LHCN-M2 (cell line): ENCODE results near the gene PNPLA4. TPM values are rescaled to one million over a fixed set of nuclear protein-coding genes. Genes with fewer than 3 reads are reported as not detected.
A peak's percentile ranks its signal among the peaks of the same experiment; 100 is the strongest.

ENCODE experiments used
- DNase-seq: peaks from one replicate; pipeline ENCODE4 v3.0.0-alpha.2; 2012; ENCODE audit warnings: low read depth
- polyA plus RNA-seq: library from polyadenylated mRNA; unstranded; fragments of >200 nt; gene quantifications from one replicate; pipeline ENCODE4 v1.2.1, GENCODE V29; 2012; ENCODE audit warnings: missing spikeins
- total RNA-seq: library from RNA; depleted of rRNA; stranded (reverse); fragments of >200 nt; gene quantifications from 2 replicates; pipeline ENCODE4 v1.2.3, GENCODE V29; 2014; rRNA removed

Gene PNPLA4, protein sequence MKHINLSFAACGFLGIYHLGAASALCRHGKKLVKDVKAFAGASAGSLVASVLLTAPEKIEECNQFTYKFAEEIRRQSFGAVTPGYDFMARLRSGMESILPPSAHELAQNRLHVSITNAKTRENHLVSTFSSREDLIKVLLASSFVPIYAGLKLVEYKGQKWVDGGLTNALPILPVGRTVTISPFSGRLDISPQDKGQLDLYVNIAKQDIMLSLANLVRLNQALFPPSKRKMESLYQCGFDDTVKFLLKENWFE
- not detected in 2 replicates for total RNA-seq
- 0.28 TPM for polyA plus RNA-seq

DNA sequence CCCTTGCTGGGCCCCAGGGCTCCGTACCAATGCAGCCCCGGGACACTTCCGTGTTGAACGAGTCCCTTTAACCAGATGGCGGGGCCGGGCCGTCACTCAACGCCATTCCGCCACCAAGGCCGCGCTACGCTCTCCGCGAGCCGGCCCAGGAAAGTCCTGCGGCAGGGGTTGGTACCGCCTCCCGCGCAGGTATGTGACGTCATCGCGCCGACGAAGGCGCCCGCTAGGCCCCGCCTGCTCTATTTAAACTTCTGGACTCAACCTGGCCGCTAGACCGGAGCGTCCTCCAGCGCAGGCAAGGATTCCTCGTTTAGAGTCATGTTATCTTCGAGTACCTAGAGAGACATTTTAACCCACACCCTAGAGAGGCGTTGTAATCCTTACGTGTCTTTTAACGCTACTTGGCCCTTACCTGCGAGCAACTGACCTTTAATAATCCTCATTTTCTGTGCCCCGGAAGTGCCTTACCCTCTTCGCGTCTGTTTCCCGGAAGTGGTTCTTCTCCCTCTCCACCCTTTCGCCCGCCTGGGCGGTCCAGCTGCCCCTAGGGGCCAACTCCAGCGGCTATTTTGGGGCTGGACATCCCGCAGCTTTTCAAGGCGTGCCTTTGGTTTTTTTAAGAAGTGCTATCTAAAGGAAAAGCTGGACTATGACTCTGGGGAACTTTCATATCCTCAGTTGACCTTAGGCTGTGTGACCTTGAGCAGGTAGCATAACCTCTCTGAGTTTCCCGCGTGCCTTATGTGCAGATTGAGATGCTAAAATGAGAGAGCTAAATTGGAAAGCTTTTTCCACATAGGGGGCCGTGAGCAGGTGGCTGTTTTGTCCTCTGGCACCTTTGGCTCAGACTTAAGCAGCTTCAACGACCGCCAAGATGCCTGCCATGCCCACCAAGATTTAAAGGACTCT lies at the start of gene PNPLA4:
Gene PNPLA4, minus strand, starts transcription at position 155 of the 909 bp plus-strand sequence. CDS start 1,294 bp downstream, outside the sequence.
- DNase-seq = no peak

DNA sequence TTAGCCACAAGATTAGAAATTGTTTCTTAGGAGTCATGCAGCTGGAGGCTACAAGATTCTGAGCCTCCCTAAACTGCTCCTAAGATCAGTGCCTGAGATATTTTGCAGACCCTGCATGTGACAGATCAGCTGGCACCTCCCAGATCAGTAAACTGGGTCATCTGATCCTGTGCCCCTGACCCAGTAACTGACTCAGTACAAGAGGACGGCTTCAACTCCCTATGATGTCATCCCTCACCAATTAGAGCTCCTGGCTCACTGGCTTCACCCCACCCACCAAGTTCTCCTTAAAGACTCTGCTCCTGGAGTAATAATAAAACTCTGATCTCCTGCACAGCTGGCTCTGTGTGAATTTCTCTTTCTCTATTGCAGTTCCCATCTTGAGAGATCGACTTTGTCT lies 45.4 kb upstream of the PNPLA4 start:
- no peak for DNase-seq

DNA sequence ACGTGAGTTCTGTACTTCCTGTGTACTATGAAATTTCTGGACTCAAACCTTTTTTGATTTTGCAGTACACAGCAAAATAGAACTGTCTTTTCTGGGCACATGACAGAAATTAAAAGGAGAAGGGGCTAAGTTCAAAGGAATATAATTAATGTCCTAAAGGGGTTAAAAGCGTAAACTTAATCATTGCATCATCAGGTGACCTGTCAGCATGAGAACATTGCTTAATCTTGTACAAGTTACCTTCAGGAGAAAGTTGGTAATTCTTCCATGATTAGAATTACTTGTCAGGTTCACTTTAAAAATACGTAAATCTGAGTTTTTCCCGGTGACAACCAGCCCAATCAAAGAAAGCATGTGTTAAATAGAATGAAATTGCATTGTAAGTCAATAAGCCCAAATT lies 43.2 kb upstream of the PNPLA4 start:
- DNase-seq = no peak

DNA sequence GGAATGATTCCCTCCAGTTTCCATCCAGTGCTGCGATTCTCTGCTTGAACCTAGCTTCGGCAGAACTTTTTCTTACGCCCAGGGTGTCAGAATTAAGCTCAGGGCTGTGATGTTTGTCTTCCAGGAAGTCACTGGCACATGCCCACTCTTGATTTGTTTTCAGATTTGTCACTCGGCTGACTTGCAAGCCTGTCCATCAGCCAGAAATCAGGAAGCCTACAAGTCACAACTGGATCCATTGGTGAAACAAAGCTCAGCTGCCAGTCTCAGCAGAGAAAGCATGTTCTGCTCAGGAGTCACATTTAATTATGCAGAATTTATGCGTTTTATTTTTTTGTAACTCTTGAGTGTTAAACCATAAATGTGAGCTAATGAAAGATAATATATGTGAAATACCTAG lies 38.2 kb upstream of the PNPLA4 start:
- DNase-seq = no peak

DNA sequence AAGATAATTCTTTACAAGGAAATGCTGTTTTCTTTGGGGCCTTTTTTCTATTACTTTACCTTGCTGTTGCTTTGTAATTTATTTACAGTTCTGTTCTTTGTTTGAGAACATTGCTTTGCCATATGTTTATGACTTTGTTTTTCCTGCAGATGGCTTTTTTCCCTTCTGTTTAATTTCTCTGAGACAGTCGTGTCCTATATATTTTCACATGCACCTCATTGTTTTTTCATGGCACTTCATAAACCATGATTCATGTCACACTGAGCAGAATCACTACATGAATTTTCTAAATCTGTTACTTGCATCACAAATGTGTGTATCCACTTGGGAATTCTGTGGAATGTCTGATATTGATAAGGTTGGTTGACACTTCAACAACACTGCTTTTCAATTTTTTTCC lies 33.0 kb upstream of the PNPLA4 start:
- no peak for DNase-seq

DNA sequence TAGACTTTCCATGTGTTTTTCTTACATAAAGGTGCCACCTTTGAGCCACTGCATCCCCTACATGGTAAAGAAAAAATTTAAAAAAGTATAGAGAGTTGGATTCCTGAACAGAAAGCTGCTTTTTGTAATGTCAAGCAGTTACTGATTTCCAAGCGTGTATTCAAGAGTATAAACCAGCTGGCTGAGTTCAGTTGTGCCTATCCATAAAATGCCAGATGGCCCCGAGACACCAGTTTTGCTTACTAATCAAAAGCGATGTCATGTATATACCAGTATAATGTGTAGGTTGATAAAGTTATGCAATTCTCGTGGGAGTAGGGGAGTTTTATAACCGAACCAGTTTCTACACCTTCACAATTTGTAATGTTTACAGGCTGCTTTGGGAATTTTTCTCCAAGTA lies 26.2 kb upstream of the PNPLA4 start:
- no peak for DNase-seq

DNA sequence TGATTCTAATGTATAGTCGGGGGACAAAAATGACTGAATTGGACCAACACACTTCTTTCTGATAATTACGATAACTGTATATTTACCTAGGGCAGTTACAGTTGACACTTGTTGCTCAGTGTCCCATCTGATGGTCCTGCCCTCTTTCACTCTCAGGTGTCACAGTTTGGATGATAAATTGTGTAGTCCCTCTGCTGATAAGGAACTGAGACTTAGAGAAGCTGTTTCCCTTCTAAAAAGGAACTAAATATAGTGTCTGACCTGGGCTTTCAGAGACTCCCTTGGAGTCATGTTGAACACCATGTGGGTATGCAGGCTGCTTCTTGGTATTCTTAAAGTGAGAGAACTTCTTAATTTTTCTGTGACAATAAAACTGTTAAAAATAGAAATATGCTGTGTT lies 23.7 kb upstream of the PNPLA4 start:
- DNase-seq = no peak

DNA sequence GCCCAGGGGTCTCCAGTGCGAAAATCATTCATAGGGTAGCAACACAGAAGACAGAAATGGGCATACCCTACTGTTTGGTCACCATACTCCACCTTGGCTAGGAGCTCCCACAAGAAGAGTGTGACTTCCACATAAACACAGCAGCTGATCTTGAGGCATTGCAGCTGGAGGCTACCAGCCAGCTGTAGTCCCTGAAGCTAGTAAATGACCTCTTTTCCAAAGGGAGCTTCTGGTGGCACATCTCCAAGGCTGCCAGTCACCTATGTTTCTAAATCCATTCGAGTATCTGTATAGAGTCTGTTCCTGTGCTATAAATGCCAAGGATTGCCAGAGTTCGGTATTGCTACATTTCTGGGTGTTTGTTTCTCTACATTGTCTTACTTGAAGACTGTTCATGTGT lies 21.3 kb upstream of the PNPLA4 start:
- no peak for DNase-seq

DNA sequence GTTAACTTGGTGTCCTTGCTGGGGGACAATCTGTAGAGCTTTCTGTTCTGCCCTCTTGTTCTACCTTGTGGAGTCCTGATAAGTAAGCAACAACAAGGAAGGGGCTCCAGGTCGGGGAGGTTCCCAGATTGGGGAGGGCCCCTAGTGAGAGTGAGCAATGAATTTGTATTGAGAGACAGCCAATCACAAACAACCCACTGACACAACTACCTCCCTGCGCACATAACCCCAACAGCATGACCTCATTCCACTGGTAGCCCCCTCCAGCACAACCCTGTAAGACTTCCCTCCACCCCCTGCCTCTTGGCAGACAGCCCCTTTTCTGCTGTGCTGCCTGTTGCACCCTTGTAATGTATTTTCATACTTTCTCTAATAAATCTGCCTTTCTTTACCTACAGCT lies 19.7 kb upstream of the PNPLA4 start:
- DNase-seq = no peak

DNA sequence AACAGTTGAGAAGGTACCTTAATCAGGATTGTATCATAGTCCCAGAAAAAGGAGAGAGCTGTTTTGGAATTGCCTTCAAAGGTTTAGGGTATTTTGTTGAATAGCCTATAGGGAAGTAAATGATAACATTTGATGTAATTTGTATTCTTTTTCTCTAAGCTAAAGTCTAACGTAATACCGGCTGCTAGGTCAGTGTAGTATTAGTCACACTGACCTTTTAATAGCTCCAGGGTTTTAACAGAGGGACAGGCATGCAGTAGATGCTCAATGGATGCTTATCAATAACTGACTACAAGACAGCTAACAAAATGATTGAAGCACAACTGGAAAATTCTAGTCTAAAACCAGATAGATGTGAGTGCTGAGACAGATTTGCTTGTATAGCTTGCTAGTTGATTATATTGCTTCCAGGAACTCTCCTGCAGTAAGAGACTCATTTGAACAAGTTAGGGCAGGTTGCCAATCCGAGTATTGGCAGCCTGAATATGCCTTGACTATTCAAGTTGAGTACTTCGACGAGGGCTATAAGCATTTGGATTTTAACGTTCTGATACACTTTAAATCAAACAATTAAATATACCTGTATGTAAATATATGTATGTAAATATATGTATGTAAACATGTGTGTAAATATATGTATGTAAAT lies 16.5 kb upstream of the PNPLA4 start:
- no peak for DNase-seq

DNA sequence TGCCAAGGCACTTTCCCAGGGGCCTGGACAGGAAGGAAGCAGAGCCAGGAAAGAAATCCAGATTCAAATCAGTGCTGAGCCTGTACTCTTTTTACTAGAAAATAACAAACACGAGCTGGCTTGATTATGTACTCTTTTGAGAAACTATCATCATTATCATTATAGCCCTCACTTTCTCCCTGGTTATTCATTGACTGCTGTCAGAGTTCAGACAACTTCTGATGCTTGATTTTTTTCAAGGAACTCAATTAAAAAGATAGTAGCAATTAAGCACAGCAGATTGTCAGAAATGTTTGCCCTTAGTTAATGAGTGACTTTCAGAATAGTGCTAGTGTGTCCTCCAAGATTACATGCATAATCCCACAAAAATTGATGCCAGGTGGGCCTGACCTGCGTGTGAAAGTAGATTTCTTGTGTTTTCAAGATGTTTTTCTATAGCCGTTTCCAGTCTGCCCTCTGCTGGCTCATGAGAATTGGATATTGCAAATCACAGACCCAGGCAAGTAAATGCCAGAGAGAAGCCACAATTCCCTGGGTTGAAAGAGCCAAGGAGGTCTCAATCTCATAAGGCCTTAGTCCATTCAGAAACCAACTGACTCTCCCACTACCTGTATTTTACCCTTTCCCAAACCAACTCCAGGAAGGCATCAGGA lies 14.3 kb upstream of the PNPLA4 start:
- DNase-seq = no peak

DNA sequence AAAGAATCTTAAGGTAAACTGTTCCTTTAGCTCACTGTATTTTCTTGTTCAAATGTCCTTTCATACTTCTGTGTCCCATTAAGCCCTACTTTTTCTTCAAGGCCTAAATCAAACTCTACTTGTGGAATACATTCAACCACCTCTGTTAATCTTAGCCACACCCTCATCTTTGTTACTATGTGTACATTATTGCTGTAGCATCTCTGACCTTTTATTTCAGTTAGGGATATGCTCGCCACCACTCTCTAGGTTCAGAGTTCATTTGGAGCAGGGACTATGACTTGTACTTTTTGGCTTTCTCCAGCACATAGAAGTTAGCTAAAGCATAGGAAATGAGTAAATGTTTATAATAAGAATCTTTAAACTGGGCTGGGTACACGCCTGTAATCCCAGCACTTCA lies 6.8 kb upstream of the PNPLA4 start:
- DNase-seq = no peak

DNA sequence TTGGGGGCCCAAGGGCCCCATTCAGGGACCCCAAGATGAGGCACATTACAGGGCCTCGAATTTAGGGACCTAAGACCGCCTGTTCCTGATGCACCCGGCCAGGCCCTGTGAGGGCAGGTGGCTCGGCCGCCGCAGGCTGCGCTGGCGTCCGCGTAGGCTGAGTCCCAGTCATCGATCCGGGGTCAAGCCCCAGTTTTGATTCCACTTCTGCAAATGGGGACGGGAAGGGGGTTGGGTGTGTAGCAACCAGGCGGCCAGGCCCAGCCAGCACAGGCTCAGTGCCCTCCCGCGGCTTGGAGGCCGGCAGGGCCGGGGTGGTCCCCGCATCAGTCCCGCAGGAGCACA lies 327 bp downstream of the PNPLA4 start:
- no peak for DNase-seq

DNA sequence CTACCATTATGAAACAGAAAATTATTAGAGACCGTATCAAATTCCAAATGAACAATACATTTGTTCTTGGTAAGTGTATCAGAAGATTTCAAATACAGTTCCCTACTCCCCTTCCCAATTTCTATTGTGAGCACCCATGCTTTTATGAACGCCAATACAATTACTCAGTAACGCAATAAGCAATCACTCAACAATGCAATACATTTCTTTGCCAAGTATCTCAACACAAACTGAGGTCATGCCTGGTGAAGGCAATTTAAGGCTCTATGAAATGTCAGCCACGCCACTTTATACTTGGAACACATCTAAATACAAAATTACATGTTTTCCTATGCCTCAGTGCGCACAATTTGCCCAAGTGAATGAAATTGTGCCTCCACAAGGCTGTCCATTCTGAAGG lies 712 bp downstream of the PNPLA4 start:
- DNase-seq = no peak

DNA sequence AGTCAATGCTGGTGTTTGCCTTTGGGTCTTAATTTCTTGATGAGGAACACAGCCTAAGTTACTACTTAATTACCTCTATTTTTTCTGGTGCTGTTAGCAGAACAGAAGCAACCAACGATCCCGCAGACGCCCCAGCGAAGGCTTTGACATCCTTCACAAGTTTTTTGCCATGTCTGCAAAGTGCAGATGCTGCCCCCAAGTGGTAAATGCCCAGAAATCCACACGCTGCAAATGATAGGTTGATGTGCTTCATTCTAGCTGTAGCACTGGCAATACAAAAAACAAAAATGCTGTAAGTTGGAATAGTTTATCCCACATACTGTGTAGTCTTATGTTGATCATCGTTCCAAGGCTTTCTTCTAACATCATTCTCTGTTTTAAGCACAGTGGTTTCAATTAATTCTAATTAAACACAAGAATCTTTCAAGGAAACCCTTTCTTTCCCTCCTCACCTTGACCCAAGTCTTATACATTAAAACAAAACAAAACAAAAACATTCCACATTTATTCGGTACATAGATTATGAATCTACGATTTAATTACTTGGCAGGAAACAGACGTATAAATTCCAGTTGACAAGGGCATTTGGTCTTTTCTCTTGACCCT lies 1.2 kb downstream of the PNPLA4 start:
- peak; percentile 0 for DNase-seq

DNA sequence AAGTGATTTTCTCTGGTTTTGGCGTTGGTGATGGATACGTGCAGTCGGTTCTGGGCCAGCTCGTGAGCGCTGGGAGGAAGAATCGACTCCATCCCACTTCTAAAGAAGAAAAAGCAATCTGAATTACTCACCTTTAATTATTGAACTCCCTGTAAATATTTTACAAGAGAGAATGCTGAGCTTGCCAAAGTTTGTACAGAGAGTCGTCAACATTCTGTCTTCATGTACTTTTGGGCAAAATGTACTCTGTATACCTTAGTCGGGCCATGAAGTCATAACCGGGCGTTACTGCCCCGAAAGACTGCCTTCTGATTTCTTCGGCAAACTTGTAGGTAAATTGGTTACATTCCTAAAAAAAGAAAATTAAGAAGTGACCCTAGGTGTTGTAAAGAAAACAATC lies 5.5 kb downstream of the PNPLA4 start:
- no peak for DNase-seq

DNA sequence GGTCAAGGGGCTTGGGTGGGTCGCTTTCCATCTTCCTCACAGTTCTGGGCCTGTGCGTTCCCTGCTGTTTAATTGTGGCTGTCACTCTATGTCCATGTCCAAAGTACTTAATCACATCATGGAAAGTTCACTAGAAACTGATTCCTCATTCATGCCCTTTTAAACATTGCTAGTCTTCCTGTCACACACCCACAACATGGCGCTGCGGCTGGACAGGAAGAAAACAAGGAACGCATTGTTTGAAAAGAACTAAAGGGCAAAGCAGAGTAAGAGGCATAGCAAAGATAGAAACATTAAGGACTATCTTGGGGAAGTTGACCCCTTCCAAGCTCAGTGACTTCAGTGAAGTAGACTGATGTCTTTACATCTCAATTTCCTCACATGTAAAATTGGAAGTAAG lies 18.4 kb downstream of the PNPLA4 start:
- DNase-seq = no peak

DNA sequence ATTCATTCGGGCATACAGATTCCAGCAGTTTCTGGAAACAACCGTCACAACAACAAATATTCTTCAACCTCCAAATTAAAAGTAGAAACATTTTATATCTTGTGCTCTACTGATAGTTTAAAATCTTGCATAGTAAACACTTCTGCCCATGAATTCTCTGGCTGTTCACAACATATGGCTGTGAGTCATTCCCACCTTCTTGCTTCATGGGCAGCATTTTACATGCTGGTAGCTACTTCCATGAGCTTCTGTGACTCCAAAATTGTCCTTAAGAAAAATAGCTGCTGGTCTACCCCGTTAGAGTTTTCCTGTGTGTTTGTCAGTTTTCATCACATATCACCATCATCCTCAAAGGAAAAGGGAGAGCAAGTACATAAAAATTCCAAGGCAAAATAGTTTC lies 22.7 kb downstream of the PNPLA4 start:
- no peak for DNase-seq

DNA sequence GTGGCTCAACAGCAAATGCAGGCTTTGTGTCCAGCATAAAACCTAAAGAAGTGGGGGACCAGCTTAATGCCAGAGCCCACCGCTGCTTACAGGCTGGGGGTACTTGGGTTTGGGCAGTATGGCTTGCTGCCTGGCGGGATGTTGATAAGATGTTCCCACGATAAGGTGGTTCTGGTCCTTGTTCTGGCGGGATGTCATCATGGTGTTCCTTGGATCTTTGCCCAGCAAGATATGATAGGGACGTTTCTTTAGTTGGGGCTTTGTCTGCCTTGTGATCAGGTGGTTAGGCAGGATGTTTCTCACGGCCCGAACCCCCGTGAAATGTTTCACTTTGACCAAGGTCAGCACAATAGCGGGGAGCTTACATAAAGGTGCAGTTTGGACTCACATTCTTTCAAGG lies 35.3 kb downstream of the PNPLA4 start:
- no peak for DNase-seq

DNA sequence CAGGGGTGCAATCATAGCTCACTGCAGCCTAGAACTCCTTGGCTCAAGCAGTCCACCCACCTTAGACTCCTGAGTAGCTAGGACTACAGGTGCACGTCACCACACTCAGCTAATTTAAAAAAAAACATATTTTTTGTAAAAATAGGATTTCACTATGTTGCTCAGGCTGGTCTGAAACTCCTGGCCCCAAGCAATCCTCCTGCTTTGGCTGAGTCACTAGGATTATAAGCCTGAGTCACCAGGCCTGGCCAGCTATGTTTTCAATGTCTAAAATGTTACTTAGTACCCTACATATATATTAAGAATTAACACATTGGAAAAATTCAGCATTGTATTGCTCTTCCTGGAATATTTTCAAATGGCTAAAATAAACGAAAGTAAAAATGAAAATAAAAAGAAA lies 37.5 kb downstream of the PNPLA4 start:
- DNase-seq = no peak

DNA sequence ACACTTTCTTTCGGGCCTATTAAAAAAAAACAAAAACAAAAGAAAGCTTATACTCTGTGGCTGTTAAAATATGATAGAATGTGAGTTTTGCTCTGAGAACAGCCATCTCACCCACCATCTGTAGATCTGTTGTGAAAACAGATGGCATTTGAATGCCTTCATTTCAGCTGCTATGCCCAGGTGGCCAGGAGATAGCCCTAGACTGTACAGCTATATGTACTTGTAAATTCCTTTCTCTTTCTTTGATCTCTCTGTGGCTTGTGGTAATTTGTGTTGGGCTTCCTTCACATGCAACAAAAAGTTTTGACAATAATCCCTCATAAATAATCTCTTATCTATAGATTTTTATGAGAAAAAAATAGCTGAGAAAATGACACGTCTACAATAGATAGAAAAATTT lies 38.1 kb downstream of the PNPLA4 start:
- DNase-seq = no peak

DNA sequence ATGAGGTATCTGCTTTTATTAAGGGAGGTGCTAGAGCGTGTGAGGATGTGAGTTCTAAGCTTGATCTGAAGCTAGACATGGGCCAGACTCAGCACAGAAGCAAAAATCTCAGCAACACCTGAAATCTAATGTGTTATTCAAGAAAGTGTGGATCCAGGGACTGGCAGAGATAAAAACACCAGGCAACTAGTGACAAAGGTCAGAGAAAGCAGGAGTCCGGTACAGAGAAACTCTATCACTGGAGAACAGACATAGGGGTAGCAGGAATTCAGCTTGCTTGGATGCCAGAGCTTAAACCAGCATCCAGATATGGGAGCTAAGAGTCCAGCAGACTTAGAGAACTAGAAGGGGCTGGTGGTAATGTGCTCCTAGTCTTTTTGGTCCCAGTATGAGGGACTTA lies 50.3 kb downstream of the PNPLA4 start:
- no peak for DNase-seq
